DMS79 treated with DMSO at 0.1 percent for 48 hours (cell line): Measurements from ENCODE around the gene SRP72.
"Not testable (repeated sequence)": the region's sequence is repeated elsewhere in the genome, so short reads cannot be mapped to it uniquely, and the experiment has no call there.

Source experiments
- DNase-seq: peaks from one replicate; lab custom pipeline; 2025; lab: John Stamatoyannopoulos, UW

Gene SRP72

GRCh38 chr4:56467284-56468096, at the start of gene SRP72:
Gene SRP72, plus strand, starts transcription at chr4:56467617. Its CDS starts 19 bp downstream, at chr4:56467636.
- peak; percentile 86 for DNase-seq

DNA sequence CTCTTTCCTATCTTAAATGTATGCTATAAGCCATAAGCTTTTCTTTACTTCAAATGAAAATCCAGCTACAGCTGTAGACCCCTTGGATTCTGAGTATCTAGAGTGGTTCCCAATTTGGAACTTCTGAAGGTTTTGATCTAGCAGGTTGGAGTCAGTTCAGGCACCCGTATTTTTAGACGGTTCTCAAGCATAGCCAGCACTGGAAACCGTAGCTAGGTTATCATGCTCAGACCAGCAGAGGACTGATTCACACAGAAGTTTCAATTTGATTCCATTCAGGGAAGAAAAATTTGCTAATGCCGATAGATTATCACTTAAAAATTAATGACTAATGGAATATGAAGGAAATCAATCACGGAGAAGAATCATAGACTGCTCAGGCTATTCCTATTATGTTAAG, 43.2 kb upstream of the SRP72 start:
- no peak for DNase-seq

DNA sequence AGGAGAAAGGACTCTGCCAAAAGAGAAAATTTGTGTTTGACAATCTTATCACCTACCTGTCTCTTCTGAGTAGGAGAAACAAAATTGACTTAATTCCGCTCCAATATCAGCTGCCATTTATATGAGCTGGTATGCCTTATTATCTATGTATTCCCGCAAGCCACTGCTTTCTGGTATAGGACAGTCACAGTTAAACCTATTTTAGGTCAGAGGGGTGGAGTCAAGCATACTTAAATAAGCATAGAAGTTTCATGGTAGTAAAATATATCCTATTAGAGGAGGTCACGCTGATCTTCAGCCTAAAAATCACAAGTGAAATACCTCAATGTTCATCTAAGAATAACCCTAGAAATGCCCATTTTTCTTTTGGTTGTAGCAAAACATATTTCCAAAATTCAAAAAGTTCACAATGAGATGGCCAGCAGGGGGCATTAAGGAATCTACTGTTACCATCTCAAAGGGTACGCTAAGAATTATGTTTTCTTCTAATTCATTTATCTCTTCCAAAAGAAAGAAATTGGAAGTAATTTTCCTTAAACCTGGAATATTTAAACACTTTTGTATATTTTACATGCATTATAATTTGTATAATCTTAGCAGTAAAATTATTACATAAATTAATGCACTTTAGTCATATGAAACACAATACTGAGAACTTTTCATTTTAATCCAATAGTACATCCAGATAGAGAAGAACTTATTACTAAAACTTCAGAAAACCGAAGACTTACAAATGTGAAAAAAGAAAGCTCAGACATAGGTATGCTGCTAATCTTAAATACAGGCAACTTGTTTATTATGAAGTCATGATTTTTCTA, 42.5 kb upstream of the SRP72 start:
- no peak for DNase-seq

DNA sequence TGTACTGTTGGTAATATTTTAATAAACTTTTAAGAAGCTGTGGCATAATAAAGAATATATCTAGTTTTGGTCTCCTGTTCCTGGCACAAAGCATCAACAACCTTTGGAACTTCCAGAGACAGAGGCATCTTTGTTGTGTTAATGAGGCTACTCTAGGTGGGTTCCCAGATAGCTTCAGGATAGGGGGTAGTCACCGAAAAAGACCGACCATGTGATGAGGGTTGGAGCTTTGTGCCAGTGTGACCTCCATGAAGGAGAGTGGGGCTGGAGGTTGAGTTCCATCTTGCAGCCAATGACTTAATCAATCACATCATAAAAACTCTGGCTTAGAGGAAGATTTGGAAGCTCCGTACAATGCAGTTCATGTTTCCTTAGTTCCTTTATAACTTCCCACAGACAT, 41.9 kb upstream of the SRP72 start:
- DNase-seq: no peak

- no peak for DNase-seq
Measured at GRCh38 chr4:56426273-56426672, 41.1 kb upstream of the SRP72 start.

- no peak for DNase-seq
Measured at GRCh38 chr4:56427179-56427578, 40.2 kb upstream of the SRP72 start.

DNA sequence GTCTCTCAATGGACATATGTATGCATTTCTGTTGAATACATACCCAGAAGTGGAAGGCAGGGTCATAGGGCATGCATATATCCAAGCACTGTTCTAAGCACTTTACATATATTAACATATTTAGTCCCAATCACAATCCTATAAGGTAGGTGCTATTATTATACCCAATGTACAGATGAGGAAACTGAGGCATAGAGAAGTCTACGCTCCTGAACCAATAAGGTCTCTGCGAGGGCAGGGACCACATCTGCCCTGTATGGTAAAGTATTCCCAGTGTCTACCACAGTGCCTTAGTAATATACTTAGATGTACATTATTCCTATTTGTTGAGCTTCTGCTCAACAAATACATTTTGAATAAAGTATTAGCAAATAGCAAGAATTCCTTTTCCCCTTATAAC, 37.2 kb upstream of the SRP72 start:
- DNase-seq: no peak

- DNase-seq: no peak
Measured at GRCh38 chr4:56433280-56433679, 34.1 kb upstream of the SRP72 start.

DNA sequence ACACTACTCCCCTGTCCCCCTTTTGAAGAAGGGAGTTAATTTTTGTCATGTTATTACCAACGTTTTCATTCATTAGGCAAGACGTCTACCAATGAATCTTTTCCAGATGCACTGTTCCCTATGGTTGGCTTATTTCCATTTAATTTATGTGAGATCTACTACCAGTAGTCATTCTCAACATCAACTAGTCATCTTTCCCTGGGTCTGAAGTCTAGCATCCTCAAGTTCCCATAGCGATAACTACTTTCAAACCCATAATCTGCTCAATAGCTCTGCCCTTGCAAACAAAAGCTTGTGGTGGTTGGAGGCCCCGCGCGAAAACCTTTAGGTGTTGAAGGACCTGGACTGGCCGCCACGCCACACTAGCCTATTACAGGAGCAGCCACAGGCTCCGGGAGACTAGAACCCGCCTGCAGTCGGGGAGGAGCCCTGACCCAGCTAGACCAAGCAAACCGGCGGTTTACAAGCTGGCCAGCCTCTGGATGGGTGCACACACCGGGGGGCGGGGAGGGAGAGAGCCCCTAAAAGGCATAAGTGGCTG, 32.7 kb upstream of the SRP72 start:
- peak; percentile 30 for DNase-seq

DNA sequence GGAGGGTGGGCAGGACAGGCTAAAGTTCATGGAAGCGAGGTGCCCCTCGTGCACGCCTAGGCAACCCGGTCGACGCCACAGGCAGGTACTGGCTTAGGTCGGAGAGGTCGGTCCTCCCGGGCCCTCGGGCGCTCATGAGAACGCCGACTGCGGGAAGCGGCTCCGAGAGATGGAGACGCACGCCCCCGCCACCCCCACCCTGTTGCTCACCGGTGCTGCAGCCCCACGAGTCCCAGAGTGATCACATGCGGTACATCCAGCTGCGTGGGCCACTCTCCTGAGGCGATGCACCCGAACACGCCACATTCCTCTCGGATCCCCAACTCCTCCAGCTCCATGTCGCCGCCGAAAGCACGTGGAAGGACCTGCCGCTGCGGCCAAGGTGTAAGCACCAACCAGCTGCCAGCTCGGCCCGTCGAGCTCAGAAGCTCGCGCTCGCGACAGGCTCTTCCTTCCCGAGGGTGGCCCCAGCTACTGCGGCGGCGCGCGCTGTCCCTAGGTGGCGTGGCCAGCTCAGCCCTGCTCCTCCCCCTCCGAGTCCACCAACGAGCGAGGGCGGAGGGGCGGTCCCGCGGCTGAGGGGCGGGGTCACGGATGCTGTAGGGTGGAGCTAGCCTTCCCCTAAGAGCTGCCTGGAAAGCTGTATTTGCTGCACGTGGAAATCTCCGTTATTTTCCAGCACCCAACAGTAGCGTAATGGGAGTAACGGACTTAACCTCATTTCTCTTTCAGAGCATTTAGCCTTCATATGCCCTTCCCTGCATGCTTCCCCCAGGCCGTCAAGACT, 32.1 kb upstream of the SRP72 start, which contains the start of gene PPAT:
TSS of gene PPAT (minus strand) at position 476 of the 787 bp plus-strand sequence. CDS start at position 338, 138 bp downstream.
- peak; percentile 94 for DNase-seq

DNA sequence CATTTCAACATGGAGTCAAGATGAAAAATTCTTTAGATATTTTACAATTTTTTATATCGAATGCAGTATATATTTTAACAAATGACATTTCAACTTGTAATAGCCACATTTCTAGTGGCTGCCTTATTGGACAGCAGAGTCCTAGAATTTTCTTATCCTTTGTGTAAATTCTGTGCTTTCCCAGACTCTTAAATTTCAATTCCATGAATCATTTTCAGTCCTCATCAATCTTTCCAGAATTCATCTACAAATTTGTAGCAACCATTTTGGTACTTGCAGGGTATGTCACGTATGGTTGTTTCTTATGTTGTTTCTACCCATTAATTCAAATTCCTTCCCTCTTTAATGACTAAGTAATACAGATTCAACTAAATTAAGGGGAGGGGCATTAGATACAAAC, 28.7 kb upstream of the SRP72 start:
- DNase-seq: no peak

DNA sequence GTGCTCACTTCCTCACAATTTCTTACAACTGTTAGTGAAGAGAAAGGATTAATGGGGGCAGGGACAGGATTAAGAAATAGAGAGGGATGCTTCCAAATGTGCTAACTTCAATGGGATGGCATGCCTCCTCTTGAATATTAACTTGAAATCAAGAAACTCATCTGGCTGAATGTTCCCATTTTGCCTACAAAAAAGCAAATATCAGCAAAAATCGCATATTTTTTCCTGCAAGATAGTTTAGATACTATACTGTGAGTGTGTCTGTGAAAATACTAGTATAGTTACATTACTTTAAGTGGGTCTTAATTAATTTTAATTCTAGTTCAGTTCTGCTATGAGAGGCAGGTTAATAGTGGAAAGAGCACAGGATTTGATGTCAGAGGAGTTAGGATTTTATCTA, 26.4 kb upstream of the SRP72 start:
- DNase-seq: no peak

GRCh38 chr4:56444719-56445118, 22.7 kb upstream of the SRP72 start:
- DNase-seq: no peak

DNA sequence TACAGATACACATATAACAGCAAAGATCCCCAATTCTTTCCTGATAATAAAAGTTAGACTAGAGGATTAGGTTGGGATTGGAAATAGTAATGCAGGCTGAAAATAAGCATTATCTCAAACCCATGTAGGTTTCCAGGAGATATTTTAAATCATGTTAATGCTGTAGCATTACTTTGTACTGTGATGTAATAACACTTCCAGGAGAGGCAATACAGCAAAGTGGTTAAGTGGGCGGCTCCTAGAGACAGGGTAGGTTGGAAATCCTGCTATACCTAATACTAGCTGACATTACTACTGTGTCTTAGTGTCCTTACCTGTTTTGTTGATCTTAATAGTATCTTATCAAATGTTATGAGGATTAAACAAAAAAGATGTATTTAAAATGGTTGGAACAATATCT, 21.7 kb upstream of the SRP72 start:
- no peak for DNase-seq

GRCh38 chr4:56448301-56448700, 19.1 kb upstream of the SRP72 start:
- DNase-seq: no peak

- DNase-seq: not testable (repeated sequence)
Measured at GRCh38 chr4:56449475-56449874, 17.9 kb upstream of the SRP72 start.

DNA sequence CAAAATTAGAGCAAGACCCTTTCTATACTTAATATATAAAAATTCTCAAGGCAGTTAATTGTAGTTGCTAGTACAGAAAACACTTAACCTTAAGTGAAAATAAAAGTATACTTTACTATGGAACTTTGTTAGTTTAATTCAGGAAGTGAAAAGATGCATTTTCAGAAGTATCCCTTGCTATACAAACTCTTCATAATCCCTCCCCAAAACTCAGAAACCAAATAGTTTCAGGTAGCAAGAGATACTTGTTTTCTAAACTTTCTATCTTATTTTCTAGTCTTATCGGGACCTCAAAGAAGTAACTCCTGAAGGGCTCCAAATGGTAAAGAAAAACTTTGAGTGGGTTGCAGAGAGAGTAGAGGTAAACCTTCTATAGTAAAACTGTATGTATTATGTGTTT, 17.1 kb upstream of the SRP72 start:
- DNase-seq: no peak

- no peak for DNase-seq
Measured at GRCh38 chr4:56460085-56460484, 7.3 kb upstream of the SRP72 start.

- no peak for DNase-seq
Measured at GRCh38 chr4:56462157-56462556, 5.3 kb upstream of the SRP72 start.

DNA sequence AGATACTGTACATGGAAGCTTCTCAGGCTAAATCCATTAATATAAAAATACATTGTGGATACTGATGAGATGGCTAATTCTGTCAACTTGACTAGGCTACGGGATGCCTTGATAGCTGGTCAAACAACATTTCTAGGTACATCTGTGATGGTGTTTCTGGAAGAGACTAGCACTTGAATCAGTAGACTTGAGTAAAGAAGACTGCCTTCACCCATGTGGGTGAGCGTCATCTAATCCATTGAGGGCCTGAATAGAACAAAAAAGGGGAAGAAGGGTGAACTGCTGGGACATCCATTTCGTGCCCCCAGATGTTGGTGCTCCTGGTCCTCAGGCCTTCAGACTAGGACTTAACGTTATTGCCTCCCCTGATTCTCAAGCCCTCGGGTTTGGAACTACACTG, 3.7 kb upstream of the SRP72 start:
- no peak for DNase-seq

- no peak for DNase-seq
Measured at GRCh38 chr4:56464581-56464980, 2.8 kb upstream of the SRP72 start.
